ENCODE data around the gene CELSR1.

The CELSR1 gene

GRCh38 chr22:46352691-46353386, 184.6 kb downstream of the CELSR1 start:
- DNase-seq (ENCODE audit: low read depth in 2 of 3, low spot score in 2 of 3) = no peak

DNA sequence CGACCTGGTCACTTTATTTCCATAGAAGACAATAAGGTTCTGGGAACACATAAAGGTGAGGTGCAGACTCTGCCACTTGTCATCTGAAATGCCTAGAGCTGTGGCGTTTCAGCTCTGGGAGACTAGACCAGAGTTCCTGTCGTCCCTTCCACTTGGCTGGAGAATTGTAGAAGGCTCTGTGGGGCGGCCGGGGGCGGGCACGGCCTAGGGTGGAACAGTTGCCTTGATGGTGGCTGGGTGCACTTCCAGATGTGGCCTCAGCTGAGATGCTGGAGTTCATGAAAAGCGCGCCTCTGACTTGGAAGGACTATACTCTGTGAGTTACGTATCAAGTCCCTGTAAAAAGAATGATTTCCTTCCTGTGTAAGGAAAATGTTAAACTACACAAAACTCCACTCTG, 185.1 kb downstream of the CELSR1 start:
- no peak for DNase-seq (ENCODE audit: low read depth in 2 of 3, low spot score in 2 of 3)

- DNase-seq (ENCODE audit: low read depth in 2 of 3, low spot score in 2 of 3) = no peak
These were observed 185.7 kb downstream of the CELSR1 start for GRCh38 chr22:46351767-46352166.

DNA sequence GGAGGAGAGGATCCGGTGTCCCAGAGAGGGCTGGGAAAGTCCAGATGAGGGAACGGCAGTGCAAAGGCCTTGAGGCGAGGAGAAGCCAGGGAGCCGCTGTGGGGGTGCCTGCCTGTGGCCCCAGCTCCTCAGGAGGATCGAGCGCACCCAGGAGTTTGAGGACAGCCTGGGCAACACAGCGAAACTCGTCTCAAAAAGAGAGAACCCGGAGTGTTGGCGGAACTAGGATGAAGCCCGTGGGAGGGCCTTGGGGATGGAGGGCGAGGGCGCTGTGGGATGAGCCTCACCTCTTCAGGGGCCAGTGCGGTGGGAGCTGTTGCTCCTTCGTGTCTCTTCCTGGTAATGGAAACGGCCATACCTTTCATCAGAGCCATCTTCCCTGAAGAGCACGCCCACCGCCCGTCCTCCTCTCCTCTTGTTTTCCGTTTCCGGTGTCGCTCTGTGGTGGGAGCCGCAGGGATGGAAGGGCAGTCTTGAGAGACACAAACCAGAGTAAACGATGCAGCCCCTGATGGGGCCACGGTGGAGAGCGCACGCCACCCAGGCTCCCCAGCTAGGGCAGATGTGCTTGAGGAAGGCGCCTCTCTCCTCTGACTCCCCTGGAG, 186.2 kb downstream of the CELSR1 start:
- no peak for DNase-seq (ENCODE audit: low read depth in 2 of 3, low spot score in 2 of 3)

- no peak for DNase-seq (ENCODE audit: low read depth in 2 of 3, low spot score in 2 of 3)
These were observed 186.8 kb downstream of the CELSR1 start for GRCh38 chr22:46350646-46351045.

DNA sequence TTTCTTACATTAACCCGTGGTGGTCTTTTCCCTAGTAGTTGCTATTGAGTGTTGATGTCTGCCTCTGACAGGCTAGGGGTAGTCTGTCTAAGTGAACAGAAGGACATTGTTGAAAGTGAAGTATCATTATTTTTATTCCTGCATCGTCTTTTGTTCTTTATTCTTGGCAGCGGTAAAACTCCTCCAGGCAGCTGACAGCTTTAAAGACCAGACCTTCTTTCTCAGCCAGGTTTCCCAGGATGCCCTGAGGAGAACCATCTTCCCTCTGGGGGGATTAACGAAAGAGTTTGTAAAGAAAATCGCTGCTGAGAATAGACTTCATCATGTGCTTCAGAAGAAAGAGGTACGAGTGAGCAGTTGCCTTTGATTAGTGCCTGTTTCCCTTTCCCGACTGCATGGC, 187.3 kb downstream of the CELSR1 start:
- DNase-seq (ENCODE audit: low read depth in 2 of 3, low spot score in 2 of 3) = no peak

DNA sequence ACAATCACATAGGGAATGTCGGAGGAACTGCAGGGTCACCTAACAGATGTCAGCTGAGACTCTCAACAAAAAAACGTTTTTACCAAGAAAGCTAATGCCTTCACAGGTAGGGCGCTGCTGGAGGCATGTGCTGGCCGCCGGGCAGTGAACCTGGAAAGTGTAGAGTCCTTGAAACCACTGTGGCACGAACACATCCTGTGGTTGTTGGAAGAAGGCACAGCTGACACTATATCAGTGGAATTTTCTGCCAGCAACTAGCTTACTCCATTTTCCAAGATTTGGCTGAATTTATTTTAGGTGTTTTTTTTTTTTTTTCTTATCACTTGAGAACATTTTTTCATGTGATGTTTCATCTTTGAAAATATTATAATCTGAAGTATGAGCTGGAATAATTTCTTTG, 187.7 kb downstream of the CELSR1 start:
- no peak for DNase-seq (ENCODE audit: low read depth in 2 of 3, low spot score in 2 of 3)

DNA sequence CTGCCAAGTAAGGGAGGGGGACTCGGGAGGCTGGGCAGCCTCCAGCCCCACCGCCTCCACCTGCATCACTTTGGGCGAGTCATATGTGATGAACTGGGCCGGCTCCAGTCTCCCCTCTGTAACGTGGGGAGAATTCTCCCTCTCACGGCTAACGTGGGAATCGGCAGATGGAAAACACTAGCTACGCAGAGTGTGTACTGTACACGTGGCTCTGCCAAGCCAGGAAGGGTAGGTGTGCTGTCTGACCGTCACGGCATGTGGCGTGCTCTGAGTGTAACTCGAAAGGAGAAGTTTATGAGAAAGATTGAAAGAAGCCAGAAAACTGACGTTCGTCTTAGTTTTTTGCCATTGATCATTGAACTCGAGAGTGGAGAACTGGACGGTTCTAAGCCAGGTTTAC, 188.2 kb downstream of the CELSR1 start:
- no peak for DNase-seq (ENCODE audit: low read depth in 2 of 3, low spot score in 2 of 3)

DNA sequence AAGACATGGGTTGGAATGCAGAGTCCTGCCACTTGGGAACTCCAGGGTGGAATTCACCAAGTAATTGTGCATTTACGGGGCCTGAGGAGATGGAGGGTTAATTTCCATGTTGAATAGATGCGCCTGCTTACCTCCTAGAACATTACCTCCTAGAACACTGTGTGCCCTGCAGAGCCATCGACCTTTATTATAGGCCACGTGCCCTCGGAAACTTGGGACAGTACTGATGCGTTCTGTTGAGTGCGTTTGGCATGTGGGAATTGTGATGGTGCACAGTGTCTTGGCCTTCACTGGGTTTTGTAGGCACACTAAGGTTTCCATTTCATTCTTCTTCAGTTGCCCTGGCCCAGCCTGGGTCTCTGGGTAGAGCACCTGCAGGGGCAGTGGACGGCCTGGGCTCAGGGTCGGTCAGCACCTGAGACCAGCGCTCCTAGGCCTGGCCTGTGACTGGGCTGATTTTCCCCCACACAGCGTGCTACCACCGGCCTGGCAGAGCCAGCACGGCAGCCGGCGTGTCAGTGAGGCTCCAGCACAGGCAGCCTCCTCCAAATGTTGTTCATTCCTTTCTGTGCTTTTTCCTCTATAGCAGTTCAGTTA, 189.2 kb downstream of the CELSR1 start:
- no peak for DNase-seq (ENCODE audit: low read depth in 2 of 3, low spot score in 2 of 3)

- DNase-seq (ENCODE audit: low read depth in 2 of 3, low spot score in 2 of 3) = no peak
These were observed 189.8 kb downstream of the CELSR1 start for GRCh38 chr22:46347646-46348045.

GRCh38 chr22:46346680-46347405, 190.6 kb downstream of the CELSR1 start:
- DNase-seq (ENCODE audit: low read depth in 2 of 3, low spot score in 2 of 3) = no peak

DNA sequence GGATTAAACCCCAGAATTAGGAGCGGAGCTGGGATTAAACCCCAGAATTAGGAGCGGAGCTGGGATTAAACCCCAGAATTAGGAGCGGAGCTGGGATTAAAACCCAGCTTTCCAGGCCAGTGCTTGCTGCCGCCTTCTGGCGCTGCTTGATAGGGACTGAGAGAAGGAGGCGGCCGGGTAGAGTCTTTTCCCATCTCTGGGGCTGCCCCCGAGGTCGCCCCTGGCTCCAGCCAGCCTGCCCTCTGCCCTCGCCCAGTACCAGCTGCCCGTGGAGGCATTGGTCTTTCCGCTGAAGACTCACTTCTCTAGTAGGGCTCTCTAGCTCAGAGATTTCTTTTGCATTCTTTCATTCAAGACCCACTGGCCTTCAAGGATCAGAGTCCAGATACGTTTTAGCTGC, 196.7 kb downstream of the CELSR1 start:
- no peak for DNase-seq (ENCODE audit: low read depth in 2 of 3, low spot score in 2 of 3)

DNA sequence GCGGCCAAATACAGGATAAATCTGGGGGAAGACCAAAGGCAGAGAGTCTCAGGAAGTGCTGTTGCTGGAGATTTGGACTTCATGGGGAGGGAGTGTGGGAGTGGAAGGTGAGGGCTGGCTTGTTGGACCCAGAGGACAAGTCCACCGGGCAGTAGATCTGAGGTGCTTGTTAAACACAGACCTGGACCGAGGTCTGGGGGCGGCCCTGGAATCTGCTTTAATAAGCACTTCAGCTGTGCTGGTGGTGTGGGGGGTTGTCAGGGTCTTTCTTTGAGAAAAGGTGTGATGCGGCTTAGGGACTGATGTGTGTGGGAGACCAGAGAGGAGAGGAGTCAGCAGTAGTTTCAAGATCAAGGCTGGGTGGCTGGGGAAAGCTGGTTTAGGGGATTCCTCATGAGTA, 197.5 kb downstream of the CELSR1 start:
- no peak for DNase-seq (ENCODE audit: low read depth in 2 of 3, low spot score in 2 of 3)

- no peak for DNase-seq (ENCODE audit: low read depth in 2 of 3, low spot score in 2 of 3)
These were observed 198.8 kb downstream of the CELSR1 start for GRCh38 chr22:46338636-46339035.

DNA sequence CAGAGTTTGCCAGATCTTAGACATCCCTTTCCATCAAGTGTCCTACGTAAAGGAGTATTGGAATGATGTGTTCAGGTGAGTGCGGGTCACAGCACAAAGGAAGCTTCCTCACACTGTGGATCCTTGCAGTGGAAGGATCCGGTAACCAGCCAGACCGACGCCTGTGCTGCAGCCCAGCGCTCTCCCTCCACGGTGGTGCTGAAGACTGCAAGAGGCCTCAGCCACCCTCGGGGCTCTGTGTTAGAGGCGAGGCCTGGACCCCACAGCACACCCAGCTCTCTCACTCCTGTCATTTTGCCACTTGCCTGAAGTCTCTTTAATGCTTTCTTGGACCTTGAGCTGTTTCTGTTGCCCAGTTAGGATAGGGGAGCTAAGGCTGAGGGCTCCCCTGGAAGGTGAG, 199.6 kb downstream of the CELSR1 start:
- DNase-seq (ENCODE audit: low read depth in 2 of 3, low spot score in 2 of 3) = no peak

DNA sequence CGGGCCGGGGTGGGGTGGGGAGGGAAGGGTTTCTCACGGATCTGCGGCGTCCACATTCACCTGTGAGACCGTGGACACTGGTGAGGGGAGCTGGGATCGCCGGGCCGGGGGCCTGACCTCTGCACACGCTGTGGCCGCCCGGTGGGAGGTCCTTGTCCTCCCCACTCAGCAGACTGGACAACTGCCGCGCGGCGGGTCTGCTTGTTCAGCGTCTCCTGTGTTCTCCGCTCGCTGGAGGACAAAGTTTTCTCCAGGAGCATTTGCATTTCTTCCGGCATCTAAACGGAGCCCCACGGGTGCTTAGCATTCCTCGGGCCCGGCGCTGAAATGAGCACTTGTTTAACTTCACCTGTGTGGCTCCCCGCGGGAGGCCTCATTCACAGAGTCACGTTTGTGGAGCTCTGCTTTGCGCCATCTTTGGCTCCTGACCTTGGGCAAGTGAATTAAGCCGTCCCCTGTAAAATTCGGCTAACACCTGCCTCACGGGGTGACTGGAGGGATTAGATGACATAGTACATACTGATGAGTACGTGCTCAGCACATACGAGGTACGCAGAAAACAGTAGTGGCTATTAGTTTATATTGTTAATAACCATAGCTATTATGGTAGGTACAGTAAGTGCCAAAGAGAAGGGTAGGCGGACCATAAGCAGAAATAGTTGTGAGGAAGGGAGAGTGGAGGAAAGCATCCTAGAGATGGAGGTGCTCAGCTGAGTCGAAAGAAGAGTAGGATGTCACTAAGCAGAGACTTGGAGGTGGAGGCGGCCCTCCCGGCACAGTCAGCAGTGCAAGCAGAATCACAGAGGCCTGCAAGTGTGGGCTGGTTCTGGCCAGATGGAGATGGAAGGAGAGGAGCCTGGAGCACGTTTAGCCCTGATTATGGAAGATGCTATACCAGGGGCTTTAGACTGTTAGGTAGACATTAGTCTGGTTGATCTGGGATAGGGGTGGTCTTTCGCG, 201.0 kb downstream of the CELSR1 start:
- DNase-seq (ENCODE audit: low read depth in 2 of 3, low spot score in 2 of 3) = no peak

- DNase-seq (ENCODE audit: low read depth in 2 of 3, low spot score in 2 of 3) = peak; percentile 44 to 69 (median 59)
These were observed 202.0 kb downstream of the CELSR1 start, which contains the start of gene TRMU for GRCh38 chr22:46335201-46336118. TRMU (plus strand) TSS chr22:46335714; CDS start chr22:46335765, 51 bp downstream.

DNA sequence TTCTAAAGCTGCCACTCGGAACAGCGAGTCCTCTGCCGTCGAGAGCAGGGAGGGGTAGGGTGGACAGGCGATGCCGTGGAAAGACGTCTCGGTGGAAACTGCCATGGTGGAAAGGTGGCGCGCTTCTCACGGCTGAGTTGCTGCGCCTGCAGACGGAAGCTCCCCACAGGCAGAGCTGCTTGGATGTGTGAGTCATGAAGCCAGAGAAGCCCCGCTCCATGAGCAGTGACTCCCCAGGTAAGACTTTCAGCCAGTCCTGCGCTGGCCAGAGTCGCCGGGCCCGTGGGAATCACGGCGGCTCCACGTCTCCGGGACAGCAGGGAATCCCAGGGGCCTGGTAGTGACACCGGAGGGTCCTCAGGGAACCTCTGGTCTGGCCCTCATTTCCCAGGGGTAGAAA, 205.9 kb downstream of the CELSR1 start:
- DNase-seq (ENCODE audit: low read depth in 2 of 3, low spot score in 2 of 3) = no peak

- DNase-seq (ENCODE audit: low read depth in 2 of 3, low spot score in 2 of 3) = no peak
These were observed 207.0 kb downstream of the CELSR1 start for GRCh38 chr22:46330426-46330825.

DNA sequence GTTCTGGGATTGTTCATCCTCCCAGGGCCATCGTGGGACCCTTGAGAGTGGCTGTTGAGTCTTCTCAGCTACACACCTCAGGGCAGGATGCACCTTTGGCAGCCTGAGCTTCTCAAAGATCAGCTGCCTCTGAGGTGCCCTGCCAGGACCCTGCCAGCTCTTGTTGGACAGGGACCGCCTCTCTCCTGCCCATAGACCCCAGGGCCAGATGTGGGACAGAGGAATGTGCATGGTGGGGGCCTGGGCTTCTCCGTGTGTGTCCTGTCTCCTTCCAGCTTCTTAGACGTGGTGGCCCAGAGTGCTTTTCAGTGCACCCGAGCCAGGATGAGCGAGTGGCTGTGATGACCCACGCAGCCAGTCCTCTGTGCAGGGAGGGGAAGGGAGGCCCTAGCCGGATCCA, 207.8 kb downstream of the CELSR1 start:
- no peak for DNase-seq (ENCODE audit: low read depth in 2 of 3, low spot score in 2 of 3)
